ENCODE measurements around the gene TMEM255B.

GRCh38 chr13:113770937-113771336 lies 11.9 kb downstream of the TMEM255B start:
- TF ChIP-seq POLR2AphosphoS5 (IDR thresholded peaks at IDR 0.05; ENCODE audit: insufficient read depth, low read depth, low read length) (no peak), CTCF (IDR thresholded peaks at IDR 0.05; ENCODE audit: extremely low read depth in 1 of 2, insufficient read depth in 1 of 2, low read depth in 1 of 2, low read length in 2 of 2) (no peak), MAX (IDR thresholded peaks at IDR 0.05; ENCODE audit: insufficient read depth, insufficient read length) (no peak), FOS (IDR thresholded peaks at IDR 0.05; ENCODE audit: borderline replicate concordance, insufficient read depth, low read length) (no peak)
